ENCODE data around the gene C9.

DNA sequence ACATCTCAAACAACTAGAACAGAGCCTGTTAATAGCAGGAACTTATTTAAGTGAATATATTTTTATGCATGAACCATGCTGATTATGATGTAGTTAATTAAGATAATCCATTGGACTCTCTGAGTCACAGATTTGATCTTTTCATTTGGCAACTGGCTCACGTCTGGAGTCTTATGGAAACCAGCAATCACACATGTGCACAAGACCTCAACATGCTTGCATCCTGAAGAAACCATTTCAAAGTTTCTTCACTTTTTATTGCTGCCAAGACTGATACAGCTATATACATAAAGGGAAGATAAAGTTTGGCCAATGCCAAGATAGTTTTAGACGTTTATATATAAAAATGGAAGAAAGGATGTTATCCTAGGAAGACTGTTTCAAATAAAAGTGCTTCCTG is 13.3 kb upstream of the C9 start:
- TF ChIP-seq, protein P1, sequence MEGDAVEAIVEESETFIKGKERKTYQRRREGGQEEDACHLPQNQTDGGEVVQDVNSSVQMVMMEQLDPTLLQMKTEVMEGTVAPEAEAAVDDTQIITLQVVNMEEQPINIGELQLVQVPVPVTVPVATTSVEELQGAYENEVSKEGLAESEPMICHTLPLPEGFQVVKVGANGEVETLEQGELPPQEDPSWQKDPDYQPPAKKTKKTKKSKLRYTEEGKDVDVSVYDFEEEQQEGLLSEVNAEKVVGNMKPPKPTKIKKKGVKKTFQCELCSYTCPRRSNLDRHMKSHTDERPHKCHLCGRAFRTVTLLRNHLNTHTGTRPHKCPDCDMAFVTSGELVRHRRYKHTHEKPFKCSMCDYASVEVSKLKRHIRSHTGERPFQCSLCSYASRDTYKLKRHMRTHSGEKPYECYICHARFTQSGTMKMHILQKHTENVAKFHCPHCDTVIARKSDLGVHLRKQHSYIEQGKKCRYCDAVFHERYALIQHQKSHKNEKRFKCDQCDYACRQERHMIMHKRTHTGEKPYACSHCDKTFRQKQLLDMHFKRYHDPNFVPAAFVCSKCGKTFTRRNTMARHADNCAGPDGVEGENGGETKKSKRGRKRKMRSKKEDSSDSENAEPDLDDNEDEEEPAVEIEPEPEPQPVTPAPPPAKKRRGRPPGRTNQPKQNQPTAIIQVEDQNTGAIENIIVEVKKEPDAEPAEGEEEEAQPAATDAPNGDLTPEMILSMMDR (IDR thresholded peaks at IDR 0.05): no peak
- TF ChIP-seq POLR2A (IDR thresholded peaks at IDR 0.05): no peak
